GM23338 (cell line): ENCODE data around the gene RSL24D1. TPM values are rescaled to one million over a fixed set of nuclear protein-coding genes. Genes with fewer than 3 reads are reported as not detected.

Experiments used
- ATAC-seq: fragments of 200-7000 bp; cut with Tn5 transposase; 3 replicates; pipeline ENCODE4 v1.9.1; 2020
- DNase-seq: peaks from one replicate; pipeline ENCODE4 v3.0.0-alpha.2; 2015; ENCODE audit warnings: low spot score
- H2AFZ ChIP-seq: fragments of 200-600 bp; sonication (generic); 2 replicates; pipeline ENCODE4 v1.8.0; 2016; ENCODE audit warnings: antibody characterized with exemption, mild to moderate bottlenecking, moderate library complexity
- H3F3A ChIP-seq: fragments of 200-600 bp; sonication (generic); replicated peaks from 2 replicates; pipeline ENCODE4 v1.8.0; 2017; ENCODE audit warnings: antibody characterized with exemption, mixed run types, low read depth
- H3K27ac ChIP-seq: fragments of 200-600 bp; sonication (generic); 2 replicates; pipeline ENCODE4 v1.6.1; 2016; ENCODE audit warnings: low read depth
- H3K27me3 ChIP-seq: fragments of 200-600 bp; sonication (generic); 2 replicates; pipeline ENCODE4 v1.8.0; 2016; ENCODE audit warnings: mild to moderate bottlenecking, mixed run types, moderate library complexity; ENCODE audit not compliant: insufficient read depth
- H3K36me3 ChIP-seq: fragments of 200-600 bp; sonication (generic); 2 replicates; pipeline ENCODE4 v1.8.0; 2016; ENCODE audit warnings: mild to moderate bottlenecking; ENCODE audit not compliant: insufficient read depth
- H3K4me1 ChIP-seq: fragments of 200-600 bp; sonication (generic); 2 replicates; pipeline ENCODE4 v1.8.0; 2016; ENCODE audit warnings: mild to moderate bottlenecking, moderate library complexity; ENCODE audit not compliant: insufficient read depth
- H3K4me2 ChIP-seq: fragments of 200-600 bp; sonication (generic); 2 replicates; pipeline ENCODE4 v1.7.1; 2017; ENCODE audit warnings: mixed run types
- H3K4me3 ChIP-seq: fragments of 200-600 bp; sonication (generic); 2 replicates; pipeline ENCODE4 v1.6.1; 2016; ENCODE audit warnings: mixed run types
- H3K79me2 ChIP-seq: fragments of 200-600 bp; sonication (generic); replicated peaks from 2 replicates; pipeline ENCODE4 v1.8.0; 2017; ENCODE audit warnings: mild to moderate bottlenecking; ENCODE audit not compliant: insufficient read depth
- H3K9me2 ChIP-seq: fragments of 200-600 bp; sonication (generic); 2 replicates; pipeline ENCODE4 v1.8.0; 2017; ENCODE audit not compliant: insufficient read depth
- H4K20me1 ChIP-seq: fragments of 200-600 bp; sonication (generic); replicated peaks from 2 replicates; pipeline ENCODE4 v1.8.0; 2017; ENCODE audit warnings: mild to moderate bottlenecking; ENCODE audit not compliant: insufficient read depth
- H3K27ac Mint-ChIP-seq: 2 replicates; pipeline ENCODE4 v1.8.0; 2020; ENCODE audit warnings: inconsistent platforms, mild to moderate bottlenecking, moderate library complexity, mixed read lengths
- H3K27me3 Mint-ChIP-seq: 3 replicates; pipeline ENCODE4 v1.8.0; 2022; ENCODE audit warnings: low read depth, mild to moderate bottlenecking, moderate library complexity, mixed read lengths, inconsistent platforms; ENCODE audit not compliant: insufficient read depth, poor library complexity
- H3K36me3 Mint-ChIP-seq: 3 replicates; pipeline ENCODE4 v1.8.0; 2021; ENCODE audit warnings: low read depth, mild to moderate bottlenecking, inconsistent platforms, moderate library complexity, mixed read lengths
- H3K4me1 Mint-ChIP-seq: 3 replicates; pipeline ENCODE4 v1.8.0; 2020; ENCODE audit warnings: mild to moderate bottlenecking, inconsistent platforms, mixed read lengths
- H3K4me3 Mint-ChIP-seq: 3 replicates; pipeline ENCODE4 v1.8.0; 2021; ENCODE audit warnings: moderate library complexity, mild to moderate bottlenecking, inconsistent platforms, mixed read lengths
- H3K9me3 Mint-ChIP-seq: 3 replicates; pipeline ENCODE4 v1.8.0; 2020; ENCODE audit warnings: moderate library complexity, mild to moderate bottlenecking, inconsistent platforms, mixed read lengths
- CREB1 ChIP-seq: fragments of 250-450 bp; sonication (Bioruptor Pico); IDR thresholded peaks from 2 replicates; pipeline ENCODE4 v1.5.0; 2020; ENCODE audit warnings: low read depth, mild to moderate bottlenecking, moderate library complexity
- CTCF ChIP-seq, 2 experiments: fragments of 200-600 bp in 1 of 2; sonication (generic) in 1 of 2; conservative IDR thresholded peaks; 2 replicates each; pipeline versions ENCODE4 v1.5.1 to v1.6.1; 2016 to 2017; ENCODE audit warnings: antibody characterized with exemption in 2 of 2, low read depth in 2 of 2, mild to moderate bottlenecking in 2 of 2, moderate library complexity in 1 of 2
- EZH2 ChIP-seq: fragments of 200-600 bp; sonication (generic); IDR thresholded peaks from one replicate; pipeline ENCODE4 v1.8.0; 2017; ENCODE audit warnings: antibody characterized with exemption, mild to moderate bottlenecking, low read depth; ENCODE audit not compliant: unreplicated experiment
- EZH2phosphoT487 ChIP-seq: fragments of 200-600 bp; sonication (generic); IDR thresholded peaks from one replicate; pipeline ENCODE4 v1.8.1; 2018; ENCODE audit warnings: antibody characterized with exemption; ENCODE audit not compliant: unreplicated experiment
- JUNB ChIP-seq: IDR thresholded peaks from one replicate; pipeline ENCODE4 v1.6.1; 2016; ENCODE audit warnings: antibody characterized with exemption; ENCODE audit not compliant: unreplicated experiment
- NANOG ChIP-seq: IDR thresholded peaks from 2 replicates; pipeline ENCODE4 v1.6.1; 2016; ENCODE audit warnings: antibody characterized with exemption, borderline replicate concordance
- POLR2AphosphoS5 ChIP-seq: IDR thresholded peaks from 2 replicates; pipeline ENCODE4 v1.6.1; 2016; ENCODE audit warnings: antibody characterized with exemption, low read depth
- STAT1 ChIP-seq: IDR thresholded peaks from one replicate; pipeline ENCODE4 v1.6.1; 2016; ENCODE audit warnings: antibody characterized with exemption; ENCODE audit not compliant: unreplicated experiment
- ZNF114 ChIP-seq: fragments of 250-450 bp; sonication (Bioruptor Pico); IDR thresholded peaks from 2 replicates; pipeline ENCODE4 v1.5.0; 2020; ENCODE audit warnings: mild to moderate bottlenecking, moderate library complexity
- ZNF331 ChIP-seq: fragments of 250-450 bp; sonication (Bioruptor Pico); IDR thresholded peaks from 2 replicates; pipeline ENCODE4 v1.5.0; 2020; ENCODE audit warnings: low read depth, mild to moderate bottlenecking, moderate library complexity
- ZNF462 ChIP-seq: fragments of 250-450 bp; sonication (Bioruptor Pico); IDR thresholded peaks from 2 replicates; pipeline ENCODE4 v1.5.0; 2020; ENCODE audit warnings: mild to moderate bottlenecking, moderate library complexity
- polyA plus RNA-seq: library from polyadenylated mRNA; unstranded; fragments of >200 nt; fragmentation: Nextera tagmentation; extraction: Ambion mirVana; gene quantifications from 2 replicates; pipeline ENCODE4 v1.2.1, GENCODE V29; 2016
- total RNA-seq: library from RNA; depleted of rRNA; stranded (reverse); fragments of >200 nt; shearing (Covaris generic); gene quantifications from 2 replicates; pipeline ENCODE4 v1.2.3, GENCODE V29; 2014

Gene RSL24D1
- total and polyA plus RNA-seq, 2 experiments from 2014 or later, result 125 to 201 TPM

- TF ChIP-seq CTCF (conservative IDR thresholded peaks at IDR 0.05; ENCODE audit: low read depth in 2 of 2) (no peak), POLR2AphosphoS5 (no peak), EZH2 (no peak), ZNF331 (CRISPR knock-in tag) (no peak), EZH2phosphoT487 (no peak)
Observed at GRCh38 chr15:55186331-55186730, 10.4 kb downstream of the RSL24D1 start (continued).

GRCh38 chr15:55183679-55184078, 13.1 kb downstream of the RSL24D1 start:
- peaks cover 15% of the 10 kb centered on the region; the same call in 1 of the 2 replicates for H3K4me1 ChIP-seq
- no peak for ATAC-seq
- no peak overlapping the region for H3K27ac ChIP-seq
- H3K36me3 Mint-ChIP-seq, result peaks cover 70% of the 10 kb centered on the region
- peaks cover 52% of the 10 kb centered on the region; the same call in 1 of the 2 replicates for H3K36me3 ChIP-seq
- H3K4me1 Mint-ChIP-seq, result peaks cover 10% of the 10 kb centered on the region
- no peak overlapping the region for H3K4me3 Mint-ChIP-seq
- no peaks in the 10 kb centered on the region for H3K9me3 Mint-ChIP-seq
- no peak overlapping the region for H3K4me3 ChIP-seq
- H3F3A ChIP-seq, result no peaks in the 10 kb centered on the region
- no peak for TF ChIP-seq CTCF (conservative IDR thresholded peaks at IDR 0.05; ENCODE audit: low read depth in 2 of 2)
- TF ChIP-seq ZNF462 (CRISPR knock-in tag), result no peak
- no peak for TF ChIP-seq STAT1
- no peak for TF ChIP-seq POLR2AphosphoS5
- no peak for TF ChIP-seq EZH2phosphoT487
- TF ChIP-seq ZNF114 (CRISPR knock-in tag), result no peak
- TF ChIP-seq EZH2, result no peak
- TF ChIP-seq JUNB, result no peak
- TF ChIP-seq ZNF331 (CRISPR knock-in tag), result no peak
- TF ChIP-seq NANOG, result no peak
- TF ChIP-seq CREB1 (CRISPR knock-in tag), result no peak
- no peaks in the 10 kb centered on the region for H3K27me3 Mint-ChIP-seq
- no peak overlapping the region for H3K27ac Mint-ChIP-seq
- no peaks in the 10 kb centered on the region for H3K27me3 ChIP-seq
- no peak overlapping the region for H3K4me2 ChIP-seq
- H2AFZ ChIP-seq, result no peak overlapping the region
- H3K9me2 ChIP-seq, result no peaks in the 10 kb centered on the region
- H3K79me2 ChIP-seq, result peaks cover 49% of the 10 kb centered on the region
- H4K20me1 ChIP-seq, result peaks cover 16% of the 10 kb centered on the region; the same call in 1 of the 2 replicates
- no peak for DNase-seq
